ENCODE results near the gene EPAS1.
"Not testable (repeated sequence)": the region's sequence is repeated elsewhere in the genome, so short reads cannot be mapped to it uniquely, and the experiment has no call there.

Gene EPAS1

GRCh38 chr2:46384457-46384815 is 87.2 kb downstream of the EPAS1 start:
- DNase-seq, result no peak

GRCh38 chr2:46385786-46386577 is 88.8 kb downstream of the EPAS1 start:
- DNase-seq, result peak; percentile 71

GRCh38 chr2:46386763-46387162 is 89.6 kb downstream of the EPAS1 start:
- no peak for DNase-seq

GRCh38 chr2:46387292-46387691 is 90.1 kb downstream of the EPAS1 start:
- DNase-seq, result no peak

GRCh38 chr2:46387886-46388515 is 90.8 kb downstream of the EPAS1 start:
- no peak for DNase-seq

- DNase-seq, result no peak
These were observed 91.7 kb downstream of the EPAS1 start for GRCh38 chr2:46388881-46389280.

- DNase-seq, result no peak
These were observed 92.3 kb downstream of the EPAS1 start for GRCh38 chr2:46389417-46389916.

GRCh38 chr2:46390036-46390435 is 92.8 kb downstream of the EPAS1 start:
- no peak for DNase-seq

- DNase-seq, result no peak
These were observed 93.7 kb downstream of the EPAS1 start for GRCh38 chr2:46390901-46391395.

GRCh38 chr2:46392561-46393346 is 95.5 kb downstream of the EPAS1 start:
- no peak for DNase-seq

GRCh38 chr2:46393347-46393820 is 96.2 kb downstream of the EPAS1 start:
- DNase-seq, result no peak

GRCh38 chr2:46393865-46394264 is 96.7 kb downstream of the EPAS1 start:
- DNase-seq, result no peak

GRCh38 chr2:46394649-46395510 is 97.7 kb downstream of the EPAS1 start:
- no peak for DNase-seq

- DNase-seq, result not testable (repeated sequence)
These were observed 98.5 kb downstream of the EPAS1 start for GRCh38 chr2:46395730-46396129.

- DNase-seq, result no peak
These were observed 102.8 kb downstream of the EPAS1 start for GRCh38 chr2:46400016-46400415.

GRCh38 chr2:46402874-46403273 is 105.7 kb downstream of the EPAS1 start:
- DNase-seq, result no peak

- no peak for DNase-seq
These were observed 107.1 kb downstream of the EPAS1 start for GRCh38 chr2:46404181-46404759.

- no peak for DNase-seq
These were observed 110.7 kb downstream of the EPAS1 start for GRCh38 chr2:46407852-46408455.

- no peak for DNase-seq
These were observed 112.5 kb downstream of the EPAS1 start for GRCh38 chr2:46409756-46410155.

GRCh38 chr2:46410273-46411244 is 113.4 kb downstream of the EPAS1 start:
- DNase-seq, result no peak

Data from fibroblast of skin of scalp (primary cell).